IPS-18c (cell line): ENCODE data around the gene QRFP.

Experiments
- H3K4me3 ChIP-seq: 2 replicates; pipeline ENCODE4 v1.7.0; 2013; ENCODE audit warnings: low read depth, mild to moderate bottlenecking, low read length, moderate library complexity; ENCODE audit not compliant: insufficient read depth
- H3K9me3 ChIP-seq: one replicate; pipeline ENCODE4 v1.6.1; 2013; ENCODE audit warnings: mild to moderate bottlenecking, low read length, moderate library complexity; ENCODE audit not compliant: control insufficient read depth, insufficient read depth

QRFP gene

GRCh38 chr9:130896233-130897014 is at the start of gene QRFP:
Gene QRFP, minus strand, starts transcription at chr9:130896812. Its CDS starts 2,974 bp downstream, at chr9:130893838.
- no peaks in the 10 kb centered on the region for H3K9me3 ChIP-seq
- no peak within 1 kb of the TSS for H3K4me3 ChIP-seq

GRCh38 chr9:130945173-130945572 is 48.6 kb upstream of the QRFP start:
- Histone ChIP-seq H3K4me3 (no peak overlapping the region), H3K9me3 (no peaks in the 10 kb centered on the region)

GRCh38 chr9:130944510-130945058 is 48.0 kb upstream of the QRFP start:
- Histone ChIP-seq H3K4me3 (no peak overlapping the region), H3K9me3 (no peaks in the 10 kb centered on the region)

GRCh38 chr9:130943777-130944176 is 47.2 kb upstream of the QRFP start:
- no peak overlapping the region for H3K4me3 ChIP-seq

GRCh38 chr9:130943221-130943620 is 46.6 kb upstream of the QRFP start:
- Histone ChIP-seq H3K9me3 (no peaks in the 10 kb centered on the region), H3K4me3 (no peak overlapping the region)

More at GRCh38 chr9:130943777-130944176, 47.2 kb upstream of the QRFP start:
- H3K9me3 ChIP-seq = no peaks in the 10 kb centered on the region

- H3K4me3 ChIP-seq = no peak overlapping the region
- H3K9me3 ChIP-seq = no peaks in the 10 kb centered on the region
These were observed 46.1 kb upstream of the QRFP start for GRCh38 chr9:130942679-130943078.

- Histone ChIP-seq H3K4me3 (no peak overlapping the region), H3K9me3 (no peaks in the 10 kb centered on the region)
These were observed 45.5 kb upstream of the QRFP start for GRCh38 chr9:130942084-130942483.

- peak overlapping the region; percentile 16; the same call in 1 of the 2 replicates for H3K4me3 ChIP-seq
- no peaks in the 10 kb centered on the region for H3K9me3 ChIP-seq
These were observed 44.3 kb upstream of the QRFP start for GRCh38 chr9:130940693-130941576.

- Histone ChIP-seq H3K9me3 (no peaks in the 10 kb centered on the region), H3K4me3 (peak overlapping the region; percentile 20; the same call in 1 of the 2 replicates)
These were observed 43.5 kb upstream of the QRFP start for GRCh38 chr9:130940027-130940549.

GRCh38 chr9:130939405-130940026 is 42.9 kb upstream of the QRFP start:
- Histone ChIP-seq H3K9me3 (no peaks in the 10 kb centered on the region), H3K4me3 (peak overlapping the region; percentile 71)

GRCh38 chr9:130938652-130939404 is 42.2 kb upstream of the QRFP start, which contains the start of gene FIBCD1:
Gene FIBCD1, minus strand, starts transcription at chr9:130939247. Its CDS starts 640 bp downstream, at chr9:130938607.
- Histone ChIP-seq H3K4me3 (peak within 1 kb of the TSS; percentile 71), H3K9me3 (no peaks in the 10 kb centered on the region)

GRCh38 chr9:130938184-130938651 is 41.6 kb upstream of the QRFP start:
- peak overlapping the region; percentile 55; the same call in 1 of the 2 replicates for H3K4me3 ChIP-seq

GRCh38 chr9:130937146-130938076 is 40.8 kb upstream of the QRFP start:
- Histone ChIP-seq H3K4me3 (no peak overlapping the region), H3K9me3 (no peaks in the 10 kb centered on the region)

More at GRCh38 chr9:130938184-130938651, 41.6 kb upstream of the QRFP start:
- H3K9me3 ChIP-seq = no peaks in the 10 kb centered on the region

GRCh38 chr9:130936285-130937117 is 39.9 kb upstream of the QRFP start:
- H3K9me3 ChIP-seq = no peaks in the 10 kb centered on the region
- H3K4me3 ChIP-seq = no peak overlapping the region
